GM23248 (cell line): ENCODE measurements around the gene MACF1. TPM values are rescaled to one million over a fixed set of nuclear protein-coding genes. Genes with fewer than 3 reads are reported as not detected.

Experiments
- DNase-seq: peaks from one replicate; pipeline ENCODE4 v3.0.0-alpha.2; 2015
- H2AFZ ChIP-seq: fragments of 200-600 bp; sonication (generic); 2 replicates; pipeline ENCODE4 v1.6.1; 2016; ENCODE audit warnings: antibody characterized with exemption
- H3F3A ChIP-seq: fragments of 200-600 bp; sonication (generic); 2 replicates; pipeline ENCODE4 v1.6.1; 2016; ENCODE audit warnings: mild to moderate bottlenecking, antibody characterized with exemption, mixed run types; ENCODE audit not compliant: insufficient read depth
- H3K27ac ChIP-seq: fragments of 200-600 bp; sonication (generic); 2 replicates; pipeline ENCODE4 v1.5.1; 2016; ENCODE audit warnings: mild to moderate bottlenecking
- H3K27me3 ChIP-seq: fragments of 200-600 bp; sonication (generic); replicated peaks from 2 replicates; pipeline ENCODE4 v1.6.1; 2016; ENCODE audit warnings: mild to moderate bottlenecking; ENCODE audit not compliant: insufficient read depth
- H3K36me3 ChIP-seq: fragments of 200-600 bp; sonication (generic); 2 replicates; pipeline ENCODE4 v1.6.1; 2016; ENCODE audit warnings: low read depth, mild to moderate bottlenecking
- H3K4me1 ChIP-seq: fragments of 200-600 bp; sonication (generic); 2 replicates; pipeline ENCODE4 v1.6.1; 2016; ENCODE audit warnings: mild to moderate bottlenecking; ENCODE audit not compliant: insufficient read depth
- H3K4me2 ChIP-seq: fragments of 200-600 bp; sonication (generic); one replicate; pipeline ENCODE4 v1.6.1; 2016; ENCODE audit warnings: mild to moderate bottlenecking; ENCODE audit not compliant: unreplicated experiment
- H3K4me3 ChIP-seq: fragments of 200-600 bp; sonication (generic); 2 replicates; pipeline ENCODE4 v1.5.1; 2016; ENCODE audit warnings: mild to moderate bottlenecking
- H3K79me2 ChIP-seq: fragments of 200-600 bp; sonication (generic); 2 replicates; pipeline ENCODE4 v1.6.1; 2016; ENCODE audit warnings: mild to moderate bottlenecking; ENCODE audit not compliant: insufficient read depth
- H3K9ac ChIP-seq: fragments of 200-600 bp; sonication (generic); 2 replicates; pipeline ENCODE4 v1.6.1; 2016; ENCODE audit warnings: mild to moderate bottlenecking
- H3K9me2 ChIP-seq: fragments of 200-600 bp; sonication (generic); 2 replicates; pipeline ENCODE4 v1.6.1; 2016; ENCODE audit warnings: mixed run types, mild to moderate bottlenecking, moderate library complexity; ENCODE audit not compliant: insufficient read depth
- H3K9me3 ChIP-seq: fragments of 200-600 bp; sonication (generic); one replicate; pipeline ENCODE4 v1.6.1; 2017; ENCODE audit warnings: low read depth
- H4K20me1 ChIP-seq: fragments of 200-600 bp; sonication (generic); 2 replicates; pipeline ENCODE4 v1.6.0; 2016; ENCODE audit not compliant: insufficient read depth
- EZH2 ChIP-seq: fragments of 200-600 bp; sonication (generic); IDR thresholded peaks from 2 replicates; pipeline ENCODE4 v1.6.1; 2018; ENCODE audit warnings: antibody characterized with exemption, mild to moderate bottlenecking; ENCODE audit not compliant: insufficient read depth, poor library complexity, severe bottlenecking
- EZH2phosphoT487 ChIP-seq: fragments of 200-600 bp; sonication (generic); IDR thresholded peaks from 2 replicates; pipeline ENCODE4 v1.6.1; 2018; ENCODE audit warnings: antibody characterized with exemption, moderate library complexity, mild to moderate bottlenecking, low read depth; ENCODE audit not compliant: insufficient read depth
- WGBS, 2 experiments: methylation state at CpG; one replicate each; pipeline ENCODE4 v1.1.6; 2015 to 2017; ENCODE audit warnings: low lambda C conversion rate in 2 of 2, low coverage in 1 of 2; ENCODE audit errors: missing lambda C conversion rate in 2 of 2; 5-methylcytosine and 5-hydroxymethylcytosine counted together
- in situ Hi-C: fragments of 300-500 bp; cut with MboI; formaldehyde crosslinking; loops from 2 replicates; pipeline ENCODE4 v1.15.0; 2020
- polyA plus RNA-seq: library from polyadenylated mRNA; unstranded; fragments of >200 nt; fragmentation: Nextera tagmentation; extraction: Ambion mirVana; gene quantifications from 2 replicates; pipeline ENCODE4 v1.2.1, GENCODE V29; 2016
- total RNA-seq: library from RNA; depleted of rRNA; stranded (reverse); fragments of >200 nt; shearing (Covaris generic); gene quantifications from 2 replicates; pipeline ENCODE4 v1.2.3, GENCODE V29; 2014

Gene MACF1
- total and polyA plus RNA-seq, 2 experiments from 2014 or later, result 55.1 to 177 TPM

DNA sequence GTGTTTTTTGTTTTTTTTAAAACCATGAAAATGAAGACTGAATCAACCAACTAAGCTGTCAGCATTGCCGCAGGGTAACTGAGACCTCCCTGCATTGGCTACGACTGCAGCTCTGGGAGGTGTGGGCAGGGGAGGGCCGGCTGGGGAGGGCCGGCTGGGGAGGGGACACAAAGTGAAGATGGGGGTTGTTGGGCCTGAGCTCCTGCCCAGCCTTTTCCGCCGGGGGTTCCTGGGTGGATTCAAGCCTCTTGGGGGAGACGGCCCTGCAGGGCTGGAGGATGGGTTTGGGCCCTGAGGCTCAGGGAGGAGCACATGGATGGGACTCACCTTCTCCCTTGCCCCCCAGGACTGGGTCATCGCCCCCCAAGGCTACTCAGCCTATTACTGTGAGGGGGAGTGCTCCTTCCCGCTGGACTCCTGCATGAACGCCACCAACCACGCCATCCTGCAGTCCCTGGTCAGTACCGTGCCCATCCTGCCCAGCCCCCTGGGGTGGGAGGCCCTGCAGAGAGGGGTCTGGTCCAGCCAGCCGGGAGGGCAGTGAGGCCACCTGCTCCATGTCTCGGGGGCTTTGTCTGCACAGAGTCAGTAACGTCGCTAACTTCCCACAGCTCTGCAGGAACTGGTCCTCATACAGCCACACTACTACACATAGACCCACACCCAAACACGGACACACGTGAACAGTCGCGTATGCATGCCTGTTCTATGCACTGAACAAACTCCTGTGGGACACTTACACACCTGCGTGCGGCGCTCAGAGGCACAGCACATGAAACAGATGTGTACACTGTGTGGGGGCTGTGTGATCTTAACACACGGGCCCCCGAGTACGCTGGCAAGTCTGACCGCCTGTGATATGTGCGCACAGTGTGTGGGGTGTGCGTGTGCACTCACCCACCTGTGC is 318.4 kb downstream of the MACF1 start:
- Histone ChIP-seq H3K27me3 (no peaks in the 10 kb centered on the region), H3K9me2 (no peaks in the 10 kb centered on the region), H3K79me2 (no peaks in the 10 kb centered on the region), H3K36me3 (no peaks in the 10 kb centered on the region), H4K20me1 (no peaks in the 10 kb centered on the region), H2AFZ (no peak overlapping the region), H3K4me1 (no peaks in the 10 kb centered on the region), H3K9me3 (no peaks in the 10 kb centered on the region), H3F3A (no peaks in the 10 kb centered on the region), H3K4me3 (no peak overlapping the region), H3K9ac (no peak overlapping the region), H3K4me2 (no peak overlapping the region), H3K27ac (no peak overlapping the region)
- WGBS, 2 experiments, result 82 to 90% methylated on average over 27 to 29 of the region's 29 CpGs
- in situ Hi-C loops, result no loop called here
- TF ChIP-seq EZH2 (no peak), EZH2phosphoT487 (no peak)
- DNase-seq, result no peak

GRCh38 chr1:39524171-39524570 is 319.7 kb downstream of the MACF1 start:
- Histone ChIP-seq H4K20me1 (no peaks in the 10 kb centered on the region), H3K36me3 (peaks cover 4% of the 10 kb centered on the region; the same call in 1 of the 2 replicates), H3K4me2 (no peak overlapping the region), H3K9ac (no peak overlapping the region), H3K4me1 (no peaks in the 10 kb centered on the region), H3K27ac (no peak overlapping the region), H3K9me2 (no peaks in the 10 kb centered on the region), H3K79me2 (no peaks in the 10 kb centered on the region), H3K9me3 (no peaks in the 10 kb centered on the region), H3K27me3 (no peaks in the 10 kb centered on the region), H3K4me3 (no peak overlapping the region), H2AFZ (no peak overlapping the region), H3F3A (no peaks in the 10 kb centered on the region)
- 70 to 73% methylated on average over 6 of the region's 6 CpGs for WGBS, 2 experiments
- no peak for TF ChIP-seq EZH2phosphoT487
- TF ChIP-seq EZH2, result no peak
- in situ Hi-C loops, result no loop called here
- DNase-seq, result no peak

- Histone ChIP-seq H3K9me3 (no peaks in the 10 kb centered on the region), H3F3A (no peaks in the 10 kb centered on the region), H3K36me3 (peaks cover 10% of the 10 kb centered on the region; the same call in 1 of the 2 replicates), H4K20me1 (no peaks in the 10 kb centered on the region), H3K4me2 (no peak overlapping the region), H3K79me2 (no peaks in the 10 kb centered on the region), H3K9ac (no peak overlapping the region), H3K27me3 (no peaks in the 10 kb centered on the region), H2AFZ (no peak overlapping the region), H3K9me2 (no peaks in the 10 kb centered on the region), H3K4me3 (no peak overlapping the region), H3K4me1 (no peaks in the 10 kb centered on the region), H3K27ac (no peak overlapping the region)
- TF ChIP-seq EZH2phosphoT487 (no peak), EZH2 (no peak)
- no peak for DNase-seq
- in situ Hi-C loops, result loop anchor here (25.0 kb wide), 1 partner anchor 437 kb away; no protein-coding TSS in a partner anchor
- WGBS, 2 experiments, result 81 to 86% methylated on average over 13 to 15 of the region's 15 CpGs
Observed at GRCh38 chr1:39524591-39525365, 320.3 kb downstream of the MACF1 start.

DNA sequence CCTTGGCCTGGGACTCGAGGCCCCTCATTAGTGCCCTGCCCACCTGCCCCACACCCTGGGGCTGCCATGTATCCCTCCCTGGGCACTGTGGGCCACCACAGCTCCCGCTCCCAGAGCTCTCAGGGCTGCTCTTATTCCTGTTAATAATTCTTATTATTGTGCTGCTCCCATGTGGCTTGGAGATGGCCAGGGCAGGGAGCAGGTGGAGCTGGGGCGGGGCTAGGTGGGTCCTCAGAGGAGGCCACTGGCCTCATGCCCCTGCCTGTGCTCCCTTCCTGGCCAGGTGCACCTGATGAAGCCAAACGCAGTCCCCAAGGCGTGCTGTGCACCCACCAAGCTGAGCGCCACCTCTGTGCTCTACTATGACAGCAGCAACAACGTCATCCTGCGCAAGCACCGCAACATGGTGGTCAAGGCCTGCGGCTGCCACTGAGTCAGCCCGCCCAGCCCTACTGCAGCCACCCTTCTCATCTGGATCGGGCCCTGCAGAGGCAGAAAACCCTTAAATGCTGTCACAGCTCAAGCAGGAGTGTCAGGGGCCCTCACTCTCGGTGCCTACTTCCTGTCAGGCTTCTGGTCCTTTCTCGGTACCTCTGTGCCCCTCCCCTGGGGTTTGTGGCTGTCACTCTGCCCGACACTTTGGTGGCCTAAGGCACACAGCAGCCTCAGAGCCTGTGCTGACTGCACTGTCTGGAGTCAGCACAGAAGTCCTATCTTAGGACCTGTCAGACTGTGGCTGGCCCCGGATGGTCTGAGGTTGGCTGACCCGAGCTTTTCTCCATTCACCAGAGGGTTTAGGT is 321.1 kb downstream of the MACF1 start:
- Histone ChIP-seq H3K4me1 (no peaks in the 10 kb centered on the region), H3K9ac (no peak overlapping the region), H3K4me3 (no peak overlapping the region), H3K36me3 (peaks cover 10% of the 10 kb centered on the region; the same call in 1 of the 2 replicates), H3K9me2 (no peaks in the 10 kb centered on the region), H2AFZ (no peak overlapping the region), H3K27me3 (no peaks in the 10 kb centered on the region), H3K79me2 (no peaks in the 10 kb centered on the region), H3K4me2 (no peak overlapping the region), H3K27ac (no peak overlapping the region), H4K20me1 (no peaks in the 10 kb centered on the region), H3K9me3 (no peaks in the 10 kb centered on the region), H3F3A (no peaks in the 10 kb centered on the region)
- in situ Hi-C loops, result loop anchor here (25.0 kb wide), 1 partner anchor 438 kb away; no protein-coding TSS in a partner anchor
- no peak for DNase-seq
- WGBS, 2 experiments, result 86 to 90% methylated on average over 14 to 16 of the region's 17 CpGs
- TF ChIP-seq EZH2phosphoT487 (no peak), EZH2 (no peak)
